Stimulated activated CD4-positive, alpha-beta T cell treated with anti-CD3 and anti-CD28 coated beads, TNF-alpha, amount 100 ng/mL, for 24 hours (primary cell): ENCODE results near the gene GAS2L1.
A peak's percentile ranks its signal among the peaks of the same experiment; 100 is the strongest.

Source experiments
- DNase-seq, 3 experiments: peaks; one replicate each; pipeline ENCODE4 v3.0.0-alpha.2; 2020; ENCODE audit warnings: low read depth in 3 of 3

The GAS2L1 gene

DNA sequence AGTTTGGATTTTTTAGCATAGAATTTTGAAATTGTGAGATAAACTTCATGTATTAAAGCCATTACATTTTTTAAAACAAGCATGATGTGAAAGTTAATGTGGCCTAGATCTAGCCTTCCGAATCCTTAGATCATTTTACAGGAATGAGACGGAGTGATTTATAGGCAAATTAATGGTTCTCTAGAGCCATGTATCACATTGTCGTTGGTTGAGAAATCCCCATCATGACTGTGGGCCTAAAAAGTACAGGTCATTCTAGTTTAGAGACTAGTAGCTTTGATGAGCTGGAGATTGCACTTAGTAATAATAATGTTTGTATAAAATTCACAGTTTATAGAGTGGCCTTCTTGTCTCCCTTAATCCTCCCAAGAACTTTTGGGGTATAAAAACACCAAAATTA, 31.3 kb upstream of the GAS2L1 start:
- DNase-seq, result no peak

DNA sequence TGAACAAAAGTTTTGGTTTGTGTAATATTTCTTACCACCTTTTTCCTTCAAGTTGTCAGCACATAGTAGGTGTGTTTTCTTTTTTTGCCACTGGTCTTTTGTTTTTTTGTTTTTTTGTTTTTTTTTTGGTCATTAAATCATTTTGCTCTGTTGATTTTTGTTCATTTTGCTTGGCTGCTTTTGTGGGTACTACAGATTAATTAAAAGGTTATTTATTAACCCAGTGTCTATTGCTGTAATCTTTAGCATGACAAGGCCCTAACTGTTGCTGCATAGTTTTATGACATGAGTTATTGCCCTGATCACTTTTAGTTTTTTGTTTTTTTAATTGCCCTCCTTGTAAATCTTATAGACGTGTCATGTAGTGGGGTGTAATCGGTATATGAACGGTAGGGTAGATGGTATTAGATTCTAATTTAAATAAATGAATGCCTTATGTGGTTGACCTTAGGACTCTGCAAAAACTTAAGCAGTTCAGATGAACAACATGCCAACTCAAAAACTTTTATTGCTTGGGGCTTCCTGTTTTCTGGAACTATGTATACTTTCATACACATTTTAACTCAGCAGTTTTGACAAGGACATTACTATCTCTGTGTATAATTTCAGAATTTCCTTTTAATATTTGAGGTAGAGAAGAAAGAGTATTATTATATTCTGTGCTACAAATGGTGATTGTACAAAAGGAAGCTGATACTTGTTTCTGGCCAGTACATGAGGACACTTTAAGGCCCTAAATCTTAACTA, 30.5 kb upstream of the GAS2L1 start:
- no peak for DNase-seq

DNA sequence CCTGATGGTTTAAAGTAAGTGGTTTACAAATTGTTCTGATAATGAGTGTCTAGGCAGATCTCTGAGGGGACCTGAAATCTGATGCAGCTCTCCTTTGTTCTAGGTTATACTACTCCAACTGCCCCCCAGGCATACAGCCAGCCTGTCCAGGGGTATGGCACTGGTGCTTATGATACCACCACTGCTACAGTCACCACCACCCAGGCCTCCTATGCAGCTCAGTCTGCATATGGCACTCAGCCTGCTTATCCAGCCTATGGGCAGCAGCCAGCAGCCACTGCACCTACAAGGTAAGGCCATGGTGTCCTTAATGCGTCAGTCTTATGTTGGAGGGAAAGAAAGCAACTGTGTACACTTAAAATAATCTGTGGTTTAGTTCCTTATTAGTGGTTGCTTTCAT, 28.5 kb upstream of the GAS2L1 start:
- no peak for DNase-seq

DNA sequence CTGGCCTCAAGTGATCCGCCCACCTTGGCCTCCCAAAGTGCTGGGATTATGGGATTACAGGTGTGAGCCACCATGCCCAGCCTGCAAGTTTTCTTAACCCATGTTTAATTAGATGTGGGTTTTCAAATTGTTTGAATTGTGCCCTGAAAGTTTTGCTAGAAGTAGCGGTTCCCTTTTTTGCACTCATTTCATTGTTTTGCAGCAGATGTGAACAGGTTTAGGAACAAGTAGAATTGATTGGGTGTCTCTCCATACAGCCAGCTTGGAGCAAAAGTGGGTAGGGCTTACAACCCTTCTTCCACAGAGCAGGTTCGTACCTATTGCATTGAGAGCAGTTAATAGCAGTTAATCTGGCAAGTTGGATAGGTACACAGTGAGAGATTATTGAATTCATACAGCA, 22.3 kb upstream of the GAS2L1 start:
- no peak for DNase-seq

DNA sequence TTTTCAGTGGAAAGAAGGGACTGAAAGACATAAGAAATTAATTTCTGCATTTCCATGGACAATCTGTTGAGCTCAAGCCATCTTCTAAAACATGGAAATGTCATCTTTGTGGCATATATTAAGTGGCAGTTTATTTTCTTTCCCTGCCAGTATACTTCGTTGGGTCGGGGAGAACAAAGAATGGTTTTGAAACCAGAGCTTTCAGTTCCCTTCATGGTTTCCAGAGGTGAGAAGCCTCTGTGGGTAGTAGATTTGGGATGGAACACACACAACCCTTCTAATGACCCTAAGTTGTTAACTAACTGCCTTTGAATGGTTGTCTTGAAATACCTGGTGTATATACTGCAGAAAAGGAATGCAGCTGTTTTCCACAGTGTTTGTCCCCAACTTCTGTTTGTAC, 17.6 kb upstream of the GAS2L1 start:
- DNase-seq, result no peak

DNA sequence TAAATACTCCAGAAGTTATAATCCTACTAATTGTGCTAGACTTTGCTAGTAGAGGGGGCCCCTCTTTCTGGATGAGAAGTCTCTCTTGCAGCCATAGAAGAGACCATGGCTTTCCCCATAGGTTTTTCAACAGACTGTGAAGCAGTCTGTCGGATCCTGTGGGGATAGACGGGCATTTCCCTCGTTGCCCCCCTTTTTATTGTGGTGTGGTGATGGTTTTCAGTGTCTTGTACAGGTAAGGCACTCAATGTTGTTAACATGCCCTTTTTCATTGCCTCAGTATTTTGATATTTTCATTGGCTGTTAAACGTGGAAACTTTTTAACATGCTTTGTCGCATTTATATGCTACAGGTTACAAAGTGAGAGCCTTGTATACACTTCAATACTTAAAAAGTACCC, 16.4 kb upstream of the GAS2L1 start:
- no peak for DNase-seq

DNA sequence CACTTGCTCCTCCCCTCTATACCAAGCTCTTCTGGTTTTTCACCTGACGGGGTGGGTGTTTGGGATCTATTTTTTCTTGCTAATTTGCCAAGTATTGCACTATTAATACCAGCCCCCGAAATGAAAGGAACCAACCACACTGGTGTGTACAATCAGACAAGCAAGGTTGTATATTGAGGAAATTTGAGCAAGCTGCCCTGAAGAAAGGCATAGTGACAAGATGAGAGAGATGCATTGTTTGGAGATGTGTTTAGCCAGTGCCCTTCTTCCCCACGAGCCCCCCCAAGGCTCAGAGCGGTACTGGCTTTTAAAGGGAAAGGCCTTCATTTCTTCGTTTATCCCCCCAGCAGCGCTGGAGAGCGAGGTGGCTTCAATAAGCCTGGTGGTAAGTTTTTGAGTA, 15.2 kb upstream of the GAS2L1 start:
- no peak for DNase-seq

DNA sequence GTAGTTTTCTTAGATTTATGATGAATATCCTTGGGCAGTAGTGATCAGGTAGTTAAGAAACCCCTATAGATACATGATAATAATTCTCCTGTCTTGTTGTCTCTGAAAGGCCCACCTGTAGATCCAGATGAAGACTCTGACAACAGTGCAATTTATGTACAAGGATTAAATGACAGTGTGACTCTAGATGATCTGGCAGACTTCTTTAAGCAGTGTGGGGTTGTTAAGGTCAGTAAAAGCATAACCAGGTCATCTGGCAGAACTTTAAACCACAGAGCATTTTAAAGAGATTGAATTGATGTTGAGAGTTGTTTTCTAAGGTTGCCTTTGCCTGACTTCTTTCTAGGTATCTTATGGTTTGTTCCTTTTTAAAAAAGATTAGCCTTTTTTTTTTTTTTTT, 14.1 kb upstream of the GAS2L1 start:
- DNase-seq, result no peak

DNA sequence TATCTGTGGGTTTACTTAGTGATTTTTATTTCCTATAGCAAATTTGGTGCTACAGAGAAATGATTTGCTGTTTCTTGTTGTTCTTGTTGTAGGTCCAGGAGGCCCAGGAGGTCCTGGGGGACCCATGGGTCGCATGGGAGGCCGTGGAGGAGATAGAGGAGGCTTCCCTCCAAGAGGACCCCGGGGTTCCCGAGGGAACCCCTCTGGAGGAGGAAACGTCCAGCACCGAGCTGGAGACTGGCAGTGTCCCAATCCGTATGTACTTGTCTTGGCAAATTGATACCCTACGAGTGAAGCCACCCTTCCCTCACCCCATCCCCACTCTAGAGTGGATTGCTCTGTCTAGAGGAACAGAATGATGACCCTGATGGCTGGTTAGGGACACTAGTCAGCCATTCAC, 7.8 kb upstream of the GAS2L1 start:
- no peak for DNase-seq

DNA sequence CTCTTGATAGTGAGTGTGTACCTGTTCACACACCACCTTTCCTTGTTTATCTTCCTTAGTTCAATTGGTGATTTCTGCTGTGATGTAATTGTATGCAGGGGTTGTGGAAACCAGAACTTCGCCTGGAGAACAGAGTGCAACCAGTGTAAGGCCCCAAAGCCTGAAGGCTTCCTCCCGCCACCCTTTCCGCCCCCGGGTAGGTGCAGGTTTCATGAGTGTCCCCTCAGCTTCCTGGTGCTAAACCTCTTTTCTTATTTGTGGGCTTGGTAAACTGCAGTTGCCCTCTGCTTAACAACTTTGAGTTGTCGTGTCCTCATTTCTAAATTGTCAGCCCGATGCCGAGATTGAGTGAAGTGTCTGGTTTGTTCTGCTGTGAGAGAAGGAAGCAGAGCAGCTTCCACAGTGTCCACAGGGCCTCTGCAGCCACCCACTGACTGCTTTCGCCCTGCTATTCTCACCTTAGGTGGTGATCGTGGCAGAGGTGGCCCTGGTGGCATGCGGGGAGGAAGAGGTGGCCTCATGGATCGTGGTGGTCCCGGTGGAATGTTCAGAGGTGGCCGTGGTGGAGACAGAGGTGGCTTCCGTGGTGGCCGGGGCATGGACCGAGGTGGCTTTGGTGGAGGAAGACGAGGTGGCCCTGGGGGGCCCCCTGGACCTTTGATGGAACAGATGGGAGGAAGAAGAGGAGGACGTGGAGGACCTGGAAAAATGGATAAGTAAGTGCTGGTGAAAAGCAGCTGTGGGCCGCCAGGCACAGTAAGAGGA, 7.1 kb upstream of the GAS2L1 start:
- no peak for DNase-seq

DNA sequence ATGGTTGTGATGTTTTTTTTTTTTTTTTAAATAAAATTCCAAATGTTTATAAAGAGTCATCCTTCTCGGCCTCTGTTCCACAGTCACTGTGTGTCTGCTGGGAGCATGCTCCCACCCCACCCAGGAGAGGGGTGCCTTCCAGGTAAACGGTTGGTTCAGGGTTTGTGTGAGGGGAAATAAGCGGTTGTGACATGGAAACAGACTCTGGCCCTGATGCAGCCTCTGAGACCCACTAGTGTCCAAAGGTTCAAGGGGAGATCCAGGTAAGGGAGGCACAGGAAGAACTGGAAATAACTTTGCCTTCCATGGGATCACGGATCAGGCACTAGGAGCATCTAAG, 6.0 kb upstream of the GAS2L1 start:
- no peak for DNase-seq

DNA sequence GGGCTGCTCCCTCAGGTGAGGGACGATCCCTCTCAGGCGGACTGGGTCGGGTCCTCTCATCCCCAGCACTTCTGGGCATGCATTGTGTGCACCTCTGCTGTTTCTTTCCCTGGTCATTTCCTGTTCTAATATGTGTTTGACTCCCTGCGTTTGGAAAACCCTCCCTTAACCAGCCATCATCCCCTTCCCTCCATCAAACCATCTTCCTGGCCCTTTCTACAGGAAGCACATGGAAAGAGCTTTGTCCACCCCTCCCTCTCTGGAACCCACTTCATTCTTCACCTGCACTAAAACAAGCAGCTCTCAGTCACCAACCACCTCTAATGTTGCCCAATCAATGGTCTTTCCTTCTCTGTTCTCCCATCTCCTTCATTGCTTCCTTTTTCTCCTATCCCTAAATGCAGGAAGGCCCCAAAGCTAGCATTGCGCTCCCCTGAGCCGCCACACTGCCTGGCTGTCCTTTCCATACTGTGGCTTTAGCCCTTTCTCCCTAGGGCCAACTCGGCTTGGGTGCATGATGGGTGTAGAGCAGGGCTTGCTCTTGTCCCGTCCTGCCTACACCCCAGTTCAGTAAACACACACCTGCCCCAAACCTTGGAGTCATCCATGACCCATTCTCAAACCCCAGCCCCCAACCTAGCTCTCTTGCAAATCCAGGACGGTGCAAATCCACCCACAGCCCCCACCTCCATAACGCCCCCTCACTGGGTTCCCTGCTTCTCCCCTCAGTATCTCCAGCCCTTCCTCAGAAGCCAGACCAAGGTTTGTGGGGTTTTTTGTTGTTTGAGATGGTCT, 5.4 kb upstream of the GAS2L1 start:
- DNase-seq, result no peak

DNA sequence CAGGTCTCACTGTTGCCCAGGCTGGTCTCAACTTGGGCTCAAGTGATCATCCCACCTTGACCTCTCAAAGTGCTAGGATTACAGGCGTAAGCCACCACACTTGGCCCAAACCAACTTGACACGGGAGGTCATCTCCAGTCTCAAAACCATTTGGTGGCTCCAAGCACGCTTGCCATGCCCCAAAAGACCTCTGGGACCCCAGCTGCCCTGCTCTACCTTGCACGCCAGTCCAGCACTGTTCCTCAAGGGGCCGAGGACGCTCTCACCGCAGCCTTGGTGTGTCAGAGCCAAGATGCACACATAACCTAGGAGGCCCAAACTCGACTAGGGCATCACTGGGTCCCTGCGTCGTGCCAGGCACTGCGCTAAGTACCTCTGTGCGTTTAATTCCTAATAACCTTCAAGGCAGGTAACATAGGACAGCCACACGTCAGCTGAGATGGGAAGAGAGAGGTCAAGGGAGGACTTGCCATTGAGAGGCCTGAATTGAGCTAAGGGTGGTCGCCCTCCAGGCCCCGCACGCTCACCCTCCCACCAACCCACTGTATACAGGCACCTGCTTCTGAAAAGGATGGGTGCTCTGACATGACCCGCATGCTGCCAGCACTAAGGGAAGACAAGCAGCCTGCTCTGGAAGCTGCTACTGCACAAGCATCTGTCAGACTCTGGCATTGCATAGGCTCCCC, 4.6 kb upstream of the GAS2L1 start:
- DNase-seq, result no peak

DNA sequence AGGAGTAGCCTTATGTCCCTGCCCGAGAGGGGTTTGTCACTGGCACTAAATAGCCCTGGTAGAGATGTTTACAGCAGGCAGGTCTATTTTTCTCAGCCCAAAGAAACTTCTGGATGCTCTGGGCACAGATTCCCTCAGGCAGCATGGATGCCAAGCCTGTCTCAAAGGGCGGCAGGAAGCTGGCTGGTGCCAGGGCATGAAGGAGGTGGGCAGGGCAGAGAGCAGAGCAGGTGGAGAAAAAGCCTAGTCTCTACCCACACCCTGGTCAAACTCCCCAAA, 4.1 kb upstream of the GAS2L1 start:
- DNase-seq, result no peak

DNA sequence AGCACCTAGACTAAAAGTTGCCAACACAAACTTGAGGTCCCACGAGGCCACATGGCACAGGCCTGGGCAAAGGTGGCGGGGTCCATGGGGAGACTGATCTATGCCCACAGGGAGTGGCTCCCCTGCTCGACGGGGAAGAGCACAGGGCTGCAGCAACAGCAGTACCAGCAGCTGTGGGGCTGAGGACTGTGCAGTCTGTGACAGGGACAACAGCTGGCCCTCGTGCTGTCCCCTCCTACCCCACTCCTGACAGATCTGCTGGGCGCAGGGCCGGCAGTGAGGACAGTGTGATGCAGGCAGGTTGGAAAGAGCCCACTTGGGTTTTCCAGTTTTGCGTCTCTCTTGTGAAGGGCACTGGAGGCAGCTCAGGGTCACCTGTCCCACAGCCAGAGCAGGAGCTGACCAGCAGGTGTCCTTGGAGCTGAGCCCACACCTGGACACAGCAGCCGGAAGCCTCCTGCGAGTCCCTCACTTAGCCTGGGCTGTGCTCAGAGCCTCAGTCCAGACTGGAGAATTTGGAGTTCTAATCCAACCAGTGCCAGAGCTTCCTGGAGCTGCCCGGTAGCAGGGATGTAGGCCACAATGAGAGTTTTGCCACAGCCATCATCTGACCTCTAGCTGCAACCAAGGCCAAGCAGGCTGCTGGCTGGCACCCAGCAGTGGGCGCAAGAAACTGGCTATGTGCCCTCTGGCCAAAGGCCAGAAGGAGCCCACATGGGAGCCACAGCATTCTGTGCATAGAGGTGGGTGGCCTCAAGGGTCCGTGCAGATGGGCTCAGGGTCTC, 3.6 kb upstream of the GAS2L1 start:
- no peak for DNase-seq

DNA sequence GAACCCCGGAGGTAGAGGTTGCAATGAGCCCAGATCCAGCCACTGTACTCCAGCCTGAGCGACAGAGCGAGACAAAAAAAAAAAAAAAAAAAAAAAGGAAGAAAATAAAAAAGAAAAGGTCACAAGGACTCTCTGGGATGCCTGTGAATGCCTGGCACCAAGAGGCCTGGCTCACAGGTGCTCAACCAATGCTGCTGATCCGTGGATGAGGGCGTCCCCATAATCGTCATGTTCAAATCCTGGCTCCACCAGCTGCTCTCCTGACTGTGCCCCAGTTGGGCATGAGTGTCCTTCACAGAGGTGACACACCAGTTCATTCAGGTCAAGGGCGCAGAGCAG, 645 bp upstream of the GAS2L1 start:
- DNase-seq, result no peak

DNA sequence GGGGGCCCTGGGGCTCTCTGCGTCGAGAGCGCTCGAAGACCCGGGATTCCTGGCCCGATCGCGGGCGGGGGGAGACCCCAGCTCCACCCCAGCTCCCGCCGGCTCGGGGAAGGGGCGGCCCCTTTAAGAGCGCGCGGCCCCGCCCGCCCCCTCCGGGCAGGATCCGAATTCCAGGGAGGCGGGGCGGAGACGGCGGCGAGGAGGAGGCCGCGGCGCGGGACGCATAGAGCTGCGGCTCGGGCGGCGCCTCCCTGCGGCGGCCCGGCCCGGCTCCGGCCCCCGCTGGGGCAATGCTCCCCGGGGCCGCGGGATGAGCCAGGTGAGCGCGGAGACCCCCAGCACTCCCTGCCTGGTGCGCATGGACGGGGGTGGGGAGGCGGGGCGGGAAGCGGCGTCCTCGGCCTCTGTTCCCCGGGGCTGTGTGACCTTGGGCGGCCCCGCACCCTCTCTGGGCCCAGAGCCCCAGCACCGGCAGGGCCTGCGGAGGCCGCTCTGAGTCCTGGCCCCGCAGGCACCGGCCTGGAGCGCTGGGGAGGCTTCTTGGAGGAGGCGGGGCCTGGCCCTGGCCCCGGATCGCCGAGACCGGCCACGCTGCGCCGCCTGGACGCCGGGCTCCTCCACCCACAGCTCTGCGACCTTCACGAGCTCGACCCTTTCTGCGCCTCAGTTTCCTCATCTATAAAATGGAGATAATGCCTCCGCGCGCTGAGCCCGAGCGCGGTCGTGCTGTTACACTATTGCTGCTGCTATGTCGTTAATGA, 565 bp downstream of the GAS2L1 start:
- peak in 1 of 3 experiments; percentile 40 for DNase-seq

DNA sequence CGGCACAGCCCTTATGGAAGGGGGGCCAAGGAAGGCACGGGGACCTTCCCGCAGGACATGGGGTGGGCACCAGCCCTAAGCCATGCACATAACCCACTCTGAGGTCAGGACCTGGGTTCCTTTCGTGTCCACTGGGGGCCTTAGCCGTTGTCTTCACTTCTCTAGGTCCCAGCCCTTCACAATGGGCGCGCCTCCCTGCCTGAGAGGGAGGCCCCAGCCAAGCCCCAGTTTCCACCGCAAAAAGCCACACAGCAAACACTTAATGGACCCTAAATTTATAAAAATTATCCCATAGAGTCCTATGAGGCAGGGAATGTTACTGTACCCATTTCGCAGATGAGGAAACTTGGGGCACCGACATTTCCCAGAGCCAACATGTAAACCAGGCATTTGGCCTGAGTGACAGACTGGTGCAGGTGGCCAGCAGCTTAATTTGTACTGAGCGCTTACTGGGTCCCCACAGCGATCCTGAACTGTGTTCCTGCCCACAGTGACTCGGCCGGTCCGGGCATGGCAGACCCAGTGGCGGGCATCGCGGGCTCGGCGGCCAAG, 1.2 kb downstream of the GAS2L1 start:
- no peak for DNase-seq

DNA sequence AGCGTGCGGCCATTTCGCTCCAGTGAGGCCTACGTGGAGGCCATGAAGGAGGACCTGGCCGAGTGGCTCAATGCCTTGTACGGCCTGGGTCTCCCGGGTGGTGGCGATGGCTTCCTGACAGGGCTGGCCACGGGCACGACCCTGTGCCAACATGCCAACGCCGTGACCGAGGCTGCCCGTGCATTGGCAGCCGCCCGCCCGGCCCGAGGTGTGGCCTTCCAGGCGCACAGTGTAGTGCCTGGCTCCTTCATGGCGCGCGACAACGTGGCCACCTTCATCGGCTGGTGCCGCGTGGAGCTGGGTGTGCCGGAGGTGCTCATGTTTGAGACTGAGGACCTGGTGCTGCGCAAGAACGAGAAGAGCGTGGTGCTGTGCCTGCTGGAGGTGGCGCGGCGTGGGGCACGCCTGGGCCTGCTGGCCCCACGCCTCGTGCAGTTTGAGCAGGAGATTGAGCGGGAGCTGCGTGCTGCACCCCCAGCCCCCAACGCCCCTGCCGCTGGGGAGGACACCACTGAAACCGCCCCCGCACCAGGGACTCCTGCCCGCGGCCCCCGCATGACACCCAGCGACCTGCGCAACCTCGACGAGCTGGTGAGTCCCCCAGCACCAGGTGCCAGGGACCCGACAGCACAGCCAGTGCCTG, 1.8 kb downstream of the GAS2L1 start:
- no peak for DNase-seq

DNA sequence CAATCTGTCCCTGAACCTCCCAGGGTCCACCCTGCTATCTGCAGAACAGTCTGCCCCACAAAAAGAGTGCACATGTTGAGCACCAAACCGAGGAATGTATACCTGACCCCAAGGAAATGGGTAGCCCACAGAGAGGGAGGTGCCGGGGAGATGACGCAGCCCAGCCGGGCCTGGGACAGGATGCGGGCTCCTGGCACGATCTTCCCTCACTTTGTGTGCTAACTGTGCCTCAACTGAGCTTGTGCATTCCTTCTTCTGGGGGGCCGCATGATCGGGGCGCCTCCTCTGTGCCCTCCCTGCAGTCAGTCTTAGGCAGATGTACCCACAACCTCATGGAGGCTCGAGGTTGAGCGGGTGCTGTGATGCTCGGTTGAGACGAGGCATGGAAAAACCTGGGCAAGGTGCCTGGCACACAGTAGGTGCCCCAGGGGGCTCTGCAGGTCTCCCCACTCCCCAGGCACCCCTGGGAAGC, 2.4 kb downstream of the GAS2L1 start:
- DNase-seq, result no peak
